ENCODE measurements around the gene PANK4.

DNA sequence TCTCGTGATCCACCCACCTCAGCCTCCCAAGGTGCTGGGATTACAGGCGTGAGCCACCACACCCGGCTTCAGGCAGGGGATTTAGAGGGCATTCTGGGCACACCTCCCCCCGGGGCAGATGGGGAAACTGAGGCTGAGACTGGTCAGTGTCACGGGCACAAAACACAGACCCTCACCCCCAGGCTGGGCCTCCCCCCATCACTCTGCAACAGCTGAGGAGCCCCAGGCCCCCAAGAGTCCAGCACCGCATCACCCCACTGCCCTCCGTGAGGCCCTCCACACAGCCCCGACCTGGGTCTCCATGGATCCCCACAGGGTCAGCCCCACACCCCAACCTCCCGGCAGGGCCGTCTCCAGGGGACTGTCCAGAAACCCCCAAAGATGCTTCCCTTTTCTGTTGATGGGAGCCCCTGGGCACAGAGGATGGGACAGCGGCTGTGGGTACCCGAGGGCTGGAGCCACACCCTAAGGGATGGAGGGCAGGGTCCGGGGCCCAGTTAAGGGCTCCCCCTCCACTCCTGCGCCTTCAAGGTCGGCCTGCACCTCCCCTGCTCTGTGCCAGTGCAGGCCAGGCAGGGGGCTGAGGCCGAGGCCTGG is 40.8 kb upstream of the PANK4 start:
- TF ChIP-seq, protein P1, sequence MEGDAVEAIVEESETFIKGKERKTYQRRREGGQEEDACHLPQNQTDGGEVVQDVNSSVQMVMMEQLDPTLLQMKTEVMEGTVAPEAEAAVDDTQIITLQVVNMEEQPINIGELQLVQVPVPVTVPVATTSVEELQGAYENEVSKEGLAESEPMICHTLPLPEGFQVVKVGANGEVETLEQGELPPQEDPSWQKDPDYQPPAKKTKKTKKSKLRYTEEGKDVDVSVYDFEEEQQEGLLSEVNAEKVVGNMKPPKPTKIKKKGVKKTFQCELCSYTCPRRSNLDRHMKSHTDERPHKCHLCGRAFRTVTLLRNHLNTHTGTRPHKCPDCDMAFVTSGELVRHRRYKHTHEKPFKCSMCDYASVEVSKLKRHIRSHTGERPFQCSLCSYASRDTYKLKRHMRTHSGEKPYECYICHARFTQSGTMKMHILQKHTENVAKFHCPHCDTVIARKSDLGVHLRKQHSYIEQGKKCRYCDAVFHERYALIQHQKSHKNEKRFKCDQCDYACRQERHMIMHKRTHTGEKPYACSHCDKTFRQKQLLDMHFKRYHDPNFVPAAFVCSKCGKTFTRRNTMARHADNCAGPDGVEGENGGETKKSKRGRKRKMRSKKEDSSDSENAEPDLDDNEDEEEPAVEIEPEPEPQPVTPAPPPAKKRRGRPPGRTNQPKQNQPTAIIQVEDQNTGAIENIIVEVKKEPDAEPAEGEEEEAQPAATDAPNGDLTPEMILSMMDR (IDR thresholded peaks at IDR 0.05; ENCODE audit: insufficient read depth, low read length, poor library complexity, severe bottlenecking): no peak
- TF ChIP-seq EZH2phosphoT487 (conservative IDR thresholded peaks at IDR 0.05; ENCODE audit: low read length): no peak
